ENCODE measurements around the gene TMEM178B.

DNA sequence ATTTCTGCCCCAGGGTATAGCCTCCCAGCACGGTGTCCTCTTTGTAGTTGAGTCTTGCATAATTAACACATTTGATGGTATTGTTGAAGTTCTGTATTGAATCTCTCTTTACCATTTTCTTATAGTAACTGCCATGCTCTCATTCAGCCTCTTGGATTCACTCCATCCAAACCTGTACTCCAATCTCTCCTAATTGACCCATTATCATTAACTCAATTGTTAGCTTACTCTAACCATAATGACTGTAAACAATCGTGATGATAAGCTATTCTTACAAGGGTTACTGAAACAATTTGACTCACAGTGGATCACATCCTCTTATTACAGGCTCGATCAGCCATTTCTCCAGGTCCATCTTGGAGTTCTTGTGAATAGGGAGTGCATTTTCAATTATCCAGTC lies 285.4 kb downstream of the TMEM178B start:
- TF ChIP-seq, protein P1, sequence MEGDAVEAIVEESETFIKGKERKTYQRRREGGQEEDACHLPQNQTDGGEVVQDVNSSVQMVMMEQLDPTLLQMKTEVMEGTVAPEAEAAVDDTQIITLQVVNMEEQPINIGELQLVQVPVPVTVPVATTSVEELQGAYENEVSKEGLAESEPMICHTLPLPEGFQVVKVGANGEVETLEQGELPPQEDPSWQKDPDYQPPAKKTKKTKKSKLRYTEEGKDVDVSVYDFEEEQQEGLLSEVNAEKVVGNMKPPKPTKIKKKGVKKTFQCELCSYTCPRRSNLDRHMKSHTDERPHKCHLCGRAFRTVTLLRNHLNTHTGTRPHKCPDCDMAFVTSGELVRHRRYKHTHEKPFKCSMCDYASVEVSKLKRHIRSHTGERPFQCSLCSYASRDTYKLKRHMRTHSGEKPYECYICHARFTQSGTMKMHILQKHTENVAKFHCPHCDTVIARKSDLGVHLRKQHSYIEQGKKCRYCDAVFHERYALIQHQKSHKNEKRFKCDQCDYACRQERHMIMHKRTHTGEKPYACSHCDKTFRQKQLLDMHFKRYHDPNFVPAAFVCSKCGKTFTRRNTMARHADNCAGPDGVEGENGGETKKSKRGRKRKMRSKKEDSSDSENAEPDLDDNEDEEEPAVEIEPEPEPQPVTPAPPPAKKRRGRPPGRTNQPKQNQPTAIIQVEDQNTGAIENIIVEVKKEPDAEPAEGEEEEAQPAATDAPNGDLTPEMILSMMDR (IDR thresholded peaks at IDR 0.05) = no peak
- no peak for TF ChIP-seq POLR2A (IDR thresholded peaks at IDR 0.05)

Measured in thyroid gland (tissue), 4 donors.